ENCODE results near the gene UBALD1. TPM values are rescaled to one million over a fixed set of nuclear protein-coding genes. Genes with fewer than 3 reads are reported as not detected.

UBALD1 gene
- total RNA-seq, 1 experiment from 2014 or later, result 45.9 TPM

DNA sequence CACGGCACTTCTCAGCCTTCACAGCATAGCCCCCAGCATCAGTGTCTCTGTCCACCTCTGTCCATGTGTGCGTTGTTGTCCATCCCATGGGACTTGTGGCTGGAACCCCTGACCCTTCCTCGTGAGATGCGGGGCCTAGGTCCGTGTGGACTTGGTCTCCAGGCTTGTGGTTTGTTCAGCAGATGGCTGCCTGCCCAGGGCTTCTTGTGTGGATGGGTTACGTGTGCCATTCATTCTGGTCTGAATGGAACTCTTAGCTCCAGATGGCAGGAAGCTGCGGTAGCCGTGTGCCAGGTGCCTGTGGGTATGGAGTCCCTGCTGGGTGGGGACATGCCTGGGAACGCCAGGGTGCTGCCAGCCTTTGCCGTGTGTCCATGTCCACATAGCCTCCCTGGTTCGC is 47.0 kb upstream of the UBALD1 start:
- Histone ChIP-seq H3K27ac (ENCODE audit: low read depth, low read length) (no peak overlapping the region), H2AFZ (ENCODE audit: low read depth, low read length, poor library complexity, severe bottlenecking) (no peak overlapping the region), H3K79me2 (ENCODE audit: insufficient read depth, low read length) (no peaks in the 10 kb centered on the region), H4K20me1 (ENCODE audit: insufficient read depth) (no peaks in the 10 kb centered on the region), H3K9me3 (ENCODE audit: control insufficient read depth in 1 of 2, insufficient read depth in 1 of 2, low read depth in 1 of 2, low read length in 2 of 2) (no peaks in the 10 kb centered on the region), H3K27me3 (ENCODE audit: insufficient read depth, low read length) (no peaks in the 10 kb centered on the region), H3K9ac (ENCODE audit: low read length) (no peak overlapping the region), H3K4me2 (ENCODE audit: low read length) (no peak overlapping the region), H3K4me3 (replicated peaks in 1 of 2; ENCODE audit: low read depth in 1 of 2, low read length in 2 of 2) (no peak overlapping the region), H3K4me1 (ENCODE audit: control insufficient read depth in 1 of 2, insufficient read depth in 2 of 2, low read length in 2 of 2) (0 out of 4 replicates have a peak, but pooled peaks cover 0 to 10% of the 10 kb centered on the region in 2 experiments), H3K36me3 (ENCODE audit: control insufficient read depth in 1 of 2, insufficient read depth in 2 of 2, low read length in 2 of 2) (peaks cover 4 to 7% of the 10 kb centered on the region in 2 experiments; a peak in 2 of 4 replicates), H3K9me2 (ENCODE audit: insufficient read depth) (no peaks in the 10 kb centered on the region)
- ChIA-PET CTCF (no interaction called here), POLR2A (no interaction called here), RAD21 (ENCODE audit: low non-redundant PET in 1 of 2, low total read pairs in 2 of 2, uncharacterized antibody in 2 of 2, unreplicated experiment in 2 of 2) (no interaction called here)
- no peak for ATAC-seq
- no TSS peak for BruUV-seq (replicated peaks)
- intact Hi-C loops (cut with micrococcal nuclease), result no loop called here
- DNase-seq (ENCODE audit: low read depth, low spot score), result no peak
- TF ChIP-seq SRF (IDR thresholded peaks at IDR 0.05; ENCODE audit: low read depth) (no peak), CBX3 (IDR thresholded peaks at IDR 0.05; ENCODE audit: low read depth) (no peak), POLR2A (IDR thresholded peaks at IDR 0.05; ENCODE audit: borderline replicate concordance, extremely low read depth, insufficient read depth, insufficient read length) (no peak), EGR1 (IDR thresholded peaks at IDR 0.05; ENCODE audit: low read depth) (no peak), SIN3A (IDR thresholded peaks at IDR 0.05; ENCODE audit: low read depth) (no peak), FOSL1 (IDR thresholded peaks at IDR 0.05; ENCODE audit: low read depth) (no peak), YY1 (IDR thresholded peaks at IDR 0.05; ENCODE audit: extremely low read depth, insufficient replicate concordance, low read depth, low read length) (no peak), RAD21 (IDR thresholded peaks at IDR 0.05; ENCODE audit: low read depth) (no peak), EZH2phosphoT487 (IDR thresholded peaks at IDR 0.05; ENCODE audit: borderline replicate concordance) (no peak), SP1 (IDR thresholded peaks at IDR 0.05; ENCODE audit: low read depth) (no peak), TCF7L2 (IDR thresholded peaks at IDR 0.05; ENCODE audit: borderline replicate concordance, extremely low read depth, insufficient read depth, insufficient read length) (no peak), ZFX (IDR thresholded peaks at IDR 0.05) (no peak), ZNF274 (IDR thresholded peaks at IDR 0.05; ENCODE audit: low read depth, low read length) (no peak), POLR2AphosphoS5 (IDR thresholded peaks at IDR 0.05; ENCODE audit: low read depth, low read length) (no peak), ELF1 (IDR thresholded peaks at IDR 0.05; ENCODE audit: borderline replicate concordance, low read depth) (no peak)
- TF ChIP-seq, protein P1, sequence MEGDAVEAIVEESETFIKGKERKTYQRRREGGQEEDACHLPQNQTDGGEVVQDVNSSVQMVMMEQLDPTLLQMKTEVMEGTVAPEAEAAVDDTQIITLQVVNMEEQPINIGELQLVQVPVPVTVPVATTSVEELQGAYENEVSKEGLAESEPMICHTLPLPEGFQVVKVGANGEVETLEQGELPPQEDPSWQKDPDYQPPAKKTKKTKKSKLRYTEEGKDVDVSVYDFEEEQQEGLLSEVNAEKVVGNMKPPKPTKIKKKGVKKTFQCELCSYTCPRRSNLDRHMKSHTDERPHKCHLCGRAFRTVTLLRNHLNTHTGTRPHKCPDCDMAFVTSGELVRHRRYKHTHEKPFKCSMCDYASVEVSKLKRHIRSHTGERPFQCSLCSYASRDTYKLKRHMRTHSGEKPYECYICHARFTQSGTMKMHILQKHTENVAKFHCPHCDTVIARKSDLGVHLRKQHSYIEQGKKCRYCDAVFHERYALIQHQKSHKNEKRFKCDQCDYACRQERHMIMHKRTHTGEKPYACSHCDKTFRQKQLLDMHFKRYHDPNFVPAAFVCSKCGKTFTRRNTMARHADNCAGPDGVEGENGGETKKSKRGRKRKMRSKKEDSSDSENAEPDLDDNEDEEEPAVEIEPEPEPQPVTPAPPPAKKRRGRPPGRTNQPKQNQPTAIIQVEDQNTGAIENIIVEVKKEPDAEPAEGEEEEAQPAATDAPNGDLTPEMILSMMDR (IDR thresholded peaks at IDR 0.05 in 2 of 3, conservative IDR thresholded peaks at IDR 0.05 in 1 of 3; ENCODE audit: borderline replicate concordance in 1 of 3, insufficient read depth in 1 of 3, low read depth in 2 of 3, low read length in 2 of 3), result no peak
- TF ChIP-seq, protein P2, sequence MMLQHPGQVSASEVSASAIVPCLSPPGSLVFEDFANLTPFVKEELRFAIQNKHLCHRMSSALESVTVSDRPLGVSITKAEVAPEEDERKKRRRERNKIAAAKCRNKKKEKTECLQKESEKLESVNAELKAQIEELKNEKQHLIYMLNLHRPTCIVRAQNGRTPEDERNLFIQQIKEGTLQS (IDR thresholded peaks at IDR 0.05), result no peak
- TF ChIP-seq, protein P3, sequence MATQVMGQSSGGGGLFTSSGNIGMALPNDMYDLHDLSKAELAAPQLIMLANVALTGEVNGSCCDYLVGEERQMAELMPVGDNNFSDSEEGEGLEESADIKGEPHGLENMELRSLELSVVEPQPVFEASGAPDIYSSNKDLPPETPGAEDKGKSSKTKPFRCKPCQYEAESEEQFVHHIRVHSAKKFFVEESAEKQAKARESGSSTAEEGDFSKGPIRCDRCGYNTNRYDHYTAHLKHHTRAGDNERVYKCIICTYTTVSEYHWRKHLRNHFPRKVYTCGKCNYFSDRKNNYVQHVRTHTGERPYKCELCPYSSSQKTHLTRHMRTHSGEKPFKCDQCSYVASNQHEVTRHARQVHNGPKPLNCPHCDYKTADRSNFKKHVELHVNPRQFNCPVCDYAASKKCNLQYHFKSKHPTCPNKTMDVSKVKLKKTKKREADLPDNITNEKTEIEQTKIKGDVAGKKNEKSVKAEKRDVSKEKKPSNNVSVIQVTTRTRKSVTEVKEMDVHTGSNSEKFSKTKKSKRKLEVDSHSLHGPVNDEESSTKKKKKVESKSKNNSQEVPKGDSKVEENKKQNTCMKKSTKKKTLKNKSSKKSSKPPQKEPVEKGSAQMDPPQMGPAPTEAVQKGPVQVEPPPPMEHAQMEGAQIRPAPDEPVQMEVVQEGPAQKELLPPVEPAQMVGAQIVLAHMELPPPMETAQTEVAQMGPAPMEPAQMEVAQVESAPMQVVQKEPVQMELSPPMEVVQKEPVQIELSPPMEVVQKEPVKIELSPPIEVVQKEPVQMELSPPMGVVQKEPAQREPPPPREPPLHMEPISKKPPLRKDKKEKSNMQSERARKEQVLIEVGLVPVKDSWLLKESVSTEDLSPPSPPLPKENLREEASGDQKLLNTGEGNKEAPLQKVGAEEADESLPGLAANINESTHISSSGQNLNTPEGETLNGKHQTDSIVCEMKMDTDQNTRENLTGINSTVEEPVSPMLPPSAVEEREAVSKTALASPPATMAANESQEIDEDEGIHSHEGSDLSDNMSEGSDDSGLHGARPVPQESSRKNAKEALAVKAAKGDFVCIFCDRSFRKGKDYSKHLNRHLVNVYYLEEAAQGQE (IDR thresholded peaks at IDR 0.05; ENCODE audit: low read depth), result no peak
- TF ChIP-seq, protein P4, sequence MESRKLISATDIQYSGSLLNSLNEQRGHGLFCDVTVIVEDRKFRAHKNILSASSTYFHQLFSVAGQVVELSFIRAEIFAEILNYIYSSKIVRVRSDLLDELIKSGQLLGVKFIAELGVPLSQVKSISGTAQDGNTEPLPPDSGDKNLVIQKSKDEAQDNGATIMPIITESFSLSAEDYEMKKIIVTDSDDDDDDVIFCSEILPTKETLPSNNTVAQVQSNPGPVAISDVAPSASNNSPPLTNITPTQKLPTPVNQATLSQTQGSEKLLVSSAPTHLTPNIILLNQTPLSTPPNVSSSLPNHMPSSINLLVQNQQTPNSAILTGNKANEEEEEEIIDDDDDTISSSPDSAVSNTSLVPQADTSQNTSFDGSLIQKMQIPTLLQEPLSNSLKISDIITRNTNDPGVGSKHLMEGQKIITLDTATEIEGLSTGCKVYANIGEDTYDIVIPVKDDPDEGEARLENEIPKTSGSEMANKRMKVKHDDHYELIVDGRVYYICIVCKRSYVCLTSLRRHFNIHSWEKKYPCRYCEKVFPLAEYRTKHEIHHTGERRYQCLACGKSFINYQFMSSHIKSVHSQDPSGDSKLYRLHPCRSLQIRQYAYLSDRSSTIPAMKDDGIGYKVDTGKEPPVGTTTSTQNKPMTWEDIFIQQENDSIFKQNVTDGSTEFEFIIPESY (IDR thresholded peaks at IDR 0.05; ENCODE audit: extremely low read depth, insufficient replicate concordance, low read length), result no peak

Measured in HCT116 (cell line).